NOMO-1 treated with dmso at 0.1 percent for 144 hours (cell line): ENCODE results near the gene MVB12A.
A peak's percentile ranks its signal among the peaks of the same experiment; 100 is the strongest.

Experiments
- DNase-seq: peaks from one replicate; lab custom pipeline; 2025; ENCODE audit not compliant: unreplicated experiment; lab: John Stamatoyannopoulos, UW

The MVB12A gene

DNA sequence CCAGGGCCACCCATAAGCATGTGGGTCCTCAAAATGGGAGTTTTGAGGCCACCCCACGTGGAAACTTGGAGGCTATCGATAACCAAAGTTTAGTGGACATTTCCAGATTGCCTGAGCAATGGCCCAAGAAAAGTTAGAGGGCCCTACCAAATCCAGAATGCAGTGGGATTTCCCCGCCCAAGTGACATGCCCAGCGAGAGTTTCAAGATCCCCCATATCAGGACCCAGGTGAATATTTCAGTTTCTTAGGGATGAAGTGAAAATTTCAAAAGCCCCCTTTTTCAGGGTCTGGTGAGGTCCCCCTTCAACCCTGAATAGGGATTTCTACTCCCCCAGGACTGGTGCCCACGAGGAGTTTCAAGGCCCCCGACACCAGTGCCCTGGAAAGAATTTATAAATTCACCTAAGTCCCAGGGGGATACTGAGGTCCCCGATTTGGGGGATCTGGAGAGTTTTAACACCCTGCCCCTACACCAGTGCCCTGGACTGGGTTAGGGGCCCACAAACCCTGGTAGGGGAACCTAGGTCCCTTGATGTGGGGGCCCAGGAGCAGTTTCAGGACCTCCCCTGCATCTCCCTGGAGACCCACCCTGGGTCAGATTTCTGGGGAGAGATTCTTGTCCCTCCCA, 15.1 kb upstream of the MVB12A start:
- no peak for DNase-seq

DNA sequence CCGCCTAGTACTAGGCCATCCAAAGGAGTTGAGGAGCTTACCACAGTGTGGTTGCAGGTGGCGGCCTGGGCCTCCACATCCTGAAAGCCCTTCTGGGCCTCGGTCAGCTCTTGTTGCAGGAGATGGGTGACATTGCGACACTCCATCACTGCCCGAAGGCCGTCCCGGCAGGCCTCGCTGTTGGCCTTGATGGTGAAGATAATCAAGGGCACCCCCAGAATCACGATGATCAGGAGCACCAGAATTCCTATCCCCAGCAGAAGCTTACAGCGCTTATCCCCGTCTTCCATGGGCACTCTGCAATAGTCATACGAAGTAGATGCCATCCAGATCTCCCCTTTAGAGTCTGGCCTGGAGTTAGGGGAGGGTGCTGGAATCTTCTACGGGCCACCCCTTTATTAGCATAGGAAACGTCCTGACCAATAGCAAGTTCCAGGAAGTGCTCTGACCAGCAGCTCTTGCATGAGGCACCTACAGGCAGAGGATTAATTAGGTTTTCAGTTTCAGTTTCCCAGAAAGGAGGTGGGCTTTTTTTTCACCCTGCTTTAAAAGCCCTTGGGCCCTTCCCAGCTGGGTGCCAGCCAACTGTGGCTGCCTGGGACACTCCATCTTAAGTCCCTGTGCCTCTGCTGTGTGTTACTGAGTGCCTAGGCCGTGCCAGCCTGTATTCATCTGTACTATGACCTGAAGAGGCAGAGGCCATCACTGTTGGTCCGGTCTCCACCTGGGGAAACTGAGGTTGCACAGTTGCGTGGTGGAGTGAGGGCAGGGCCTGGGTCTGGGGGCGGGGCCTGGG, 14.4 kb upstream of the MVB12A start, which contains the start of gene BST2:
Gene BST2, minus strand, starts transcription at position 381 of the 796 bp plus-strand sequence. Its CDS starts 55 bp downstream, at position 326.
- DNase-seq, result peak; percentile 91

DNA sequence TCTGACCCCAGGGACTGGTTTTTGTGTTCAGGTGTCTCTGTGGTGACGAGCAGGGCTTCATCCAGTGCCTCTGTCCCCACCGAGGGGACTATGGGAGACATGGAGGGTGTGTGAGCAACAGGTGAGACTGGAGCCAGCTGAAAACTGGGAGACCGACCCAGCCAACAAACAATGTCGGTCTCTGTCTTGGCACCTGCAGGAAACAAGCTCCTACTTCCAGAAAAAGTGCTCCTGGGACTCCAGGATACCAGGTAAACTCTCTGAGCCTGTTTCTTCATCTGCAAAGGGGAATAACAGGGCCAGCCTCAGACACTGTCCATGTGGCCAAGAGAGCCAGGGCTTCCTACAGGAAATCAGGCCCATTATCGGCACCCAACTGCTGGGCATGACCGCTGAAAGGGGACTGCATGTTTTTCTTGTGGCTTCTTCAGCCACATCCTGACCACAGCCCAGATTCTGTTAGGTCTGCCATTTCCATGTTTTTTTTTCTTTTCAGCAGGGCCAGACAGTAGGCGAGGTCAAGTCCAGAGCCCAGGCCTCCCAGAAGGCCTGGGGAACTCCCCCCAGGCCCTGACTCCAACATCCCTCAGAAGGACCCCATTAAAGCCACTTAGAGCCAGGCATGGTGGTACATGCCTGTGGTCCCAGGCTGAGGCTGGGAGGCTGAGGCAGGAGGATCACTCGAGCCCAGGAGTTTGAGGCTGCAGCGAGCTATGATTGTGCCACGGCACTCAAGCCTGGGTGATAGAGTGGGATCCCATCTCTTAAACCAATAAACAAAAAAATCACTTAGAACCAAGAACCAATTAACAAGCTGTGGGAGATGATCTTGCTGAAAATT, 13.6 kb upstream of the MVB12A start:
- DNase-seq, result no peak

DNA sequence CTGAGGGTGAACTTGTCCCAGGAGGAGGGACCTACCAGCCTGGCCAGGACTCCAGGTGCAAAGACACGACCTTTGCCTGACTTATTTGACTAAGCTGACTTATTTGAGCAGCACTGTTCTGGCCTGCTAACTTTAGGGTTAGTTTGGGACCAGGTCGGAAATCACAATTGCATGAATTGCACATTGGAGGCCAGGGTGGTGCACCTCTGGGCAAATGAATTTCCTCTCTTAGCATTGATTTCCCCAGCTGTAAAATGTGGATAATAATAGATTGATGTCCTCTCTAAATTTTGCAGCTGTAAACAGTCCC, 13.0 kb upstream of the MVB12A start:
- no peak for DNase-seq

DNA sequence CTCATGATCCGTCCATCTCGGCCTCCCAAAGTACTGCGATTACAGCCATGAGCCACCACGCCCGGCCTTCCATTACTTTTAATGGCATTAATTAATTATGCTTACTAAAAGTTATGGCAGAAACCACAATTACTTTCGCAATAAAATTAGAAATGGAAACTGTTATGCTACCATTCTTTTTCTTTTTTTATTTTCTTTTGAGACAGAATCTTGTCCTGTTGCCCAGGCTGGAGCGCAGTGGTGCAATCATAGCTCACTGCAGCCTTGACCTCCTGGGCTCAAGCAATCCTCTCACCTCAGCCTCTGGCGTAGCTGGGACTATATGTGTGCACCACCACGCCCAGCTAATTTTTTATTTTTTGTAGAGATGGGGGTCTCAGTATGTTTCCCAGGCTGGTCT, 9.9 kb upstream of the MVB12A start:
- no peak for DNase-seq

DNA sequence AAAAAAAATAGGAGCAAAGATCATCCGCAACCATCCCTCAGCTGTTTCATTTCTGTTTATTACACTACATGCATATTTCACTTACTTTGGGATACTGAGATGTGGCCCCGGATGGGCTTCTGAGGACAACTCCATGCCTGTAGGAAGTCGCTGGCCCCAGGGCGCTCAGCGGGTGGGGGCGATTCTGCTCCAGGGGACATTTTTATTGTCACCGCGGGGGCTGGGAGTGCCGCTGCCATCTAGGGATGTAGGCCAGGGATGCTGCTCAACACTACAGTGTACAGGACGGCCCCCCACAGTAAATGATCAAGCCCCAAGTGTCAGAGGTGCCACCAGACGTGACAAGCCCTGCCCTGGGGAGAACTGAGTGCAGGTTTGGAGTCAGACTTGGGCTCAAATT, 8.0 kb upstream of the MVB12A start:
- no peak for DNase-seq

DNA sequence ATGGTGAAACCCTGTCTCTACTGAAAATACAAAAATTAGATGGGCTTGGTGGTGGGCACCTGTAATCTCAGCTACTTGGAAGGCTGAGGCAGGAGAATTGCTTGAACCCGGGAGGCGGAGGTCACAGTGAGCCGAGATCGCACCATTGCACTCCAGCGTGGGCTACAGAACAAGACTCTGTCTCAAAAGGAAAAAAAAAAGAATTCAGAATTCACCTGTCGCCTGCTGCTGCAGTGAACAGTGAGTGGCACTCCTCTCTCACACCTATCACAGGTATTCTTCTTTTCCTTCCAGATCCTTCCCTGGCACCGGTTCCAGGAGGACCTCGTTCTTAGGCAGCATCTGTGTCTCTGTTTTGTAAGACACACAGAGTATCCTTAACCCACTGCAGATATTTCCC, 5.8 kb upstream of the MVB12A start:
- DNase-seq, result no peak

DNA sequence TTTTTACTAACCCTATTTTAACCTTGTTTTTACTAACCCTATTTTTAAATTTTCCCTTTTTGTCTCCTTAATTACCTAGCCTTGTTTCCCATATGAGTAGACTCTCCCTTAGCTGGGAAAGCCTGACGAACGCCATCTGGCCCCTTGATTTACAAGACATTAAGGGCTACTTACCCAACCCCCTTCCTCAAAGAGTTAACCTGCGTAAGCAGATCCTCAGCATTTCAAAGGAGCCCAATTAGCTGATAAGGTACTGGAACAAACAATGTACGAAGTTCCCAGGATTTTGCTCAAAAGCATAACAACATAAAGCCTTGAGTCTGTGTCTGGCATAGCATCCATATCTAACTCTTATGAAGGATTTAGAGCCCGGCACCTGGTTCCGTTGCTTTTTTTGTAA, 4.7 kb upstream of the MVB12A start:
- no peak for DNase-seq

DNA sequence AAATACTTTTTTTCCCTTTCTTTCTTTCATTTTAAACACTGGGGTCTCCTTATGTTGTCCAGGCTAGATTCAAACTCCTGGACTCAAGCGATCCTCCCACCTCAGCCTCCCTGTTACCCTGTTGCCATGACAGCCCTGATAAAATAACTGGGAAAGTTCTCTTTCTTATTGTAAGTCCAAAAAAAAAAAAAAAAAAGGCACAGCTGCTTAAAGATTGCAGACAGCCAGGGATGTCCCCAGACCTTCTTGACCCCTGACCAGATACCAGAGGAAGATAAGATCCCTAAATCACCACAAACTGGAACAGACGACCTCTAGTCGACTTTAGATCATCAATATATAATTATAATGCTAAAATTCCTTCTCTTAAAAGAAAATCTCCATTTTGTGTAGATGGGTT, 1.1 kb upstream of the MVB12A start:
- DNase-seq, result no peak

DNA sequence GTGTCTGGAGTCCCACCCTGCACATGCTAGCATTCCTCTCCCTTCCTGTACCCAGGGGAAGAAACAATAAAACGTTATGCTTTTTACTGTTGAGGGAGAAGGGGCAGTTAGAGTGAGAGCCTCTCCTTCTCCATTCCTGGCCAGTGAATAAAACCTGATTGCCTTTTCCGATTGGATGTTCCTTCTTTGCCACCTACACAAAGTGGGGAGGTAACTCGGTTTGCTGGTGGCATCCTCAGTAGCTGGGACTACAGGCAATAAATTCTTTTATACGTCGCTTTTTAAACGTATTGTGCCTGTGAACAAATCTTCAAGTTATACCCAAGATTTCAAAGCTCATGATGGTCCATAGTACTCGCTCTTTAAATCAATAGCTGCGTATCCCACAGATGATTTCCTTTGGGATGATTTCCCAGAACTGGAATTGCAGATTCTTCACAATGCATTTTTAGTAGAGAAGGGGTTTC, 660 bp upstream of the MVB12A start:
- DNase-seq, result no peak

DNA sequence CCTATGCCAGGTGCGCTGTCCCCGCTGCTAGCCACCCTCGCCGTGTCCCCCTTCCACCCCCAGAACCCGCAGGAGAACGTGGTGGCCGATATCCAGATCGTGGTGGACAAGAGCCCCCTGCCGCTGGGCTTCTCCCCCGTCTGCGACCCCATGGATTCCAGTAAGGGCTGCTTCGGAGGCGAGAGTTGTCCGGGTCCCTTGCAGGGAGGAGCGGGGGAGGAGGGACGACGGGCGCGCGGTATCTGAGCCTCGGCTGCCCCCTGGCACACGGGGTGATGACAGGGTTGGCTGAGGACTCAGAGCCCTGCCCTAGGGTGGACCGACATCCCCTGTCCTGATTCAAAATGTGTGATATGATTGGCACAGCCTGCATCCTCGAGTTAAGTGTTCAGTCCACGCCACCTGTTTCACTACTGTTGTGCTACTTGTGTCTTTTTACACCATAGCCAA, 653 bp downstream of the MVB12A start:
- no peak for DNase-seq

DNA sequence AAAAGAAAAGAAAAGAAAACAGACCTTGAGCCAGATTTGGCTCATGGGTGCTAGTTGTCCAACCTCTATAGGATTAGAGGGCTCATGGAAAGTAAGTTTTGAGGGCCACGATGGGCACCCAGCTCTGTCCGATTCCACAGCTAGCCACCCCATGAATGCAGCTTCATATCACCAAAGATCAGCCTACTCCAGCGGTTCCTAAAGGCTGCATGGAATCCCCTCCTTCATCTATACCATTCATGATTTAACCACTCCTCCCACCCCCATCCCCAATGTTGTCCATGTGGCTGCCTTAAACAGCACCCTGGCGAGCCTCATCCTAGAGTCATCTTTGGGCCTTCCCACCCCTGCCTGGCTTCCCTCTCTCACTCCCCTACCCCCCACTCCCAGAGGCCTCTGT, 2.1 kb downstream of the MVB12A start:
- DNase-seq, result no peak

DNA sequence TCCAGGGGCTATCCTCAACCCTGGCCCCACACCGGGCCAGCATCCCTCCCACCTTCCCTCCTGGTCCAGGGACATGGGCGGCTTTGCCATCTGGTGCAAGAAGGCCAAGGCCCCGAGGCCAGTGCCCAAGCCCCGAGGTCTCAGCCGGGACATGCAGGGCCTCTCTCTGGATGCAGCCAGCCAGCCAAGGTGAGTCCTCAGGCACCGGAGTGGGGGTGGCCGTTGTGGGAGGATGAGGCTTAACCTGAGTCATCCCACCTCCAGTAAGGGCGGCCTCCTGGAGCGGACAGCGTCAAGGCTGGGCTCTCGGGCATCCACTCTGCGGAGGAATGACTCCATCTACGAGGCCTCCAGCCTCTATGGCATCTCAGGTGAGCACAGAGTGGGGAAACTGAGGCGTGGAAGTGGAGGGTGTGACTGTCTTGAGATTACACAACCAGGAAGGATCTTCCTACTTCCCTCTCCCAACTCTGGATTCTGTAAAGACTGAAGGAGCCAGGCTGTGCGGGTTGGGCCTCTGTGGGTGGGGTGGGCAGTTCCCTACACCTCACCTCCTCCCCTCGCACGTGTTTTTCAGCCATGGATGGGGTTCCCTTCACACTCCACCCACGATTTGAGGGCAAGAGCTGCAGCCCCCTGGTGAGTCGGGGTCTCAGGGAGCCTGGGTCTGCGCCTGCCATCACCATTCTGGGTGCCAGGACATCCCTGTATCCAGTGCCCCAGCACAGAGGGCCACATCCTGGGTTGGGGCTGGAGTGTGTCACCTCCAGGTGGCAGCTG, 3.8 kb downstream of the MVB12A start:
- no peak for DNase-seq

DNA sequence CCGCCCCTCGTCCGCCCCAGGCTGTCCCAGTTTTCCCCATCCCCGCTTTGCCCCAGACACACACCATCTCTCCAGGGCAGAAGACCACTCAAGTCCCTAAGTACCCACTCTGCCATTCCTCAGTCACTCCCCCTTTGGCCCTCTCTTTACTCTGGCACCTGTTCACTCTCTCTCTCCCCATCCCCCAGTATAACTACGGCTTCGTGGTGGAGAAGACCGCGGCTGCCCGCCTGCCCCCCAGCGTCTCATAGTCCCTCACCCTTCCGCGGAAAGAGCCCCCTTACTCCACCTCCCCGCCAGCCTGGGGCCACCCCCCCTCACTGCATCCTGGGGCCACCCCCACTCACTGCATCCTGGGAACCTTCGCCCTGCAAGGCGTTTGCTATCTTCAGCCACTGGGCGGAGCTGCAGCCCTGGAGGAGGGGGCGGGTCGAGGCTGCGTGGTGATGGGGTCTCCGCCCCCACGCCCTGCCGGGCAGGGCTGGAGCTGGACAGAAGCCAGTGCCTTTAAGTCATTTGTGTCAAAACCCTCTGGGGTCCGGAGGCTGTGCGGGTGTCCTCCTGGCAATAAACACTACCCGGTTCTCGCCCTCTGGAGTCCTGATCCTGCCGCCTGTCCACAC, 5.0 kb downstream of the MVB12A start:
- DNase-seq, result no peak

DNA sequence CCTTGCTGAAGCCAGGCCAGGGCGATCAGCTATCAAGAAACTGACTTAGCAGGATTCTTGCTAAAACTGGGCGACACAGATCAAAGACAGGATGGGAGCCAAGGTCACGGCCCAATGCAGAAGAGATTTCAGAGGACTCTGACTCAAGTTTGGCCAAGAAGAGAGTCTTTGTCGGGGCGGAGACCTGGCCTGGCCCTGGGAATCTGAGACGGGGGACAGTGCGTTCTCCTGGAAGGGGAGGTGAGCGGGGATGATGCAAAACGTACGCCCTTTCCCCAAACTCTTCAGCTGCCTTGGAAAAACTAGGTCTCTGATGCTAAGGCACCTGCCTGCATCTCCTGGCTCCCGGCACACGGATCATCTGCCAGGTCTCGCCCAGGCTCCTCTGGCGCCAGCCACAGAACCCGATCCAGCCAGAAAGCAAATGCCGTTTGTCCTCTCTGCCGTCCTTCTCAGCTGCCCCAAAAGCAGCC, 9.8 kb downstream of the MVB12A start:
- no peak for DNase-seq

DNA sequence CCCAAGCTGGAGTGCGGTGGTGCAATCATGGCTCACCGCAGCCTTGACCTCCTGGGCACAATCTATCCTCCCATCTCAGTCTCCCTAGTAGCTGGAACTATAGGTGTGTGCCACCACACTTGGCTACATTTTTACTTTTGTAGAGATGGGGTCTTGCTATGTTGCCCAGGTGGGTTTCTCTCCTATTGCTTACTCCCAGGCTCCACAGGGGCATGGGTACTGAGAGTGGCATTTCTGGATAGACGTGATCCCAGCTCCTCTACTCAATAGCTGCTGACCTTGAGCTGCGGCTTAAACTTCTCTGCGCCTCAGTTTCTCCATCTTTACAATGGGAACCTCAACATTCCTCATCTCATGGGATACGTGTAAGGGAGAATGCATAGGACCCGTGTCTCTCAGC, 11.6 kb downstream of the MVB12A start:
- DNase-seq, result no peak

DNA sequence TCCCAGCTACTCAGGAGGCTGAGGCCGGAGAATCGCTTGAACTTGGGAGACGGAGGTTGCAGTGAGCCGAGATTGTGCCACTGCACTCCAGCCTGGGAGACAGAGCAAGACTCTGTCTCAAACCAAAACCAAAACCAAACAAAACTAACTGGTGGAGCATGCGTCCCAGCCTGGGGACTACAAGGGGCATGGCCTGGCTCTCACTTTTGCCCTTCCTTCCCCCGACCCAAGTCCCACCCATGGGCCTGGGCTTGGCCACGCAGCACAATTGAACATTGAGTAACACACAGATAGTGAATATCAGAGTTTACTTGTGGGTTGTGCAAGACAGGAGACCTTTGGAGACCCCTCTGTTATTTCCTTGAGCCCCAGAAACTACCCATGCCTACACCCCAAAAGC, 15.4 kb downstream of the MVB12A start:
- DNase-seq, result no peak

DNA sequence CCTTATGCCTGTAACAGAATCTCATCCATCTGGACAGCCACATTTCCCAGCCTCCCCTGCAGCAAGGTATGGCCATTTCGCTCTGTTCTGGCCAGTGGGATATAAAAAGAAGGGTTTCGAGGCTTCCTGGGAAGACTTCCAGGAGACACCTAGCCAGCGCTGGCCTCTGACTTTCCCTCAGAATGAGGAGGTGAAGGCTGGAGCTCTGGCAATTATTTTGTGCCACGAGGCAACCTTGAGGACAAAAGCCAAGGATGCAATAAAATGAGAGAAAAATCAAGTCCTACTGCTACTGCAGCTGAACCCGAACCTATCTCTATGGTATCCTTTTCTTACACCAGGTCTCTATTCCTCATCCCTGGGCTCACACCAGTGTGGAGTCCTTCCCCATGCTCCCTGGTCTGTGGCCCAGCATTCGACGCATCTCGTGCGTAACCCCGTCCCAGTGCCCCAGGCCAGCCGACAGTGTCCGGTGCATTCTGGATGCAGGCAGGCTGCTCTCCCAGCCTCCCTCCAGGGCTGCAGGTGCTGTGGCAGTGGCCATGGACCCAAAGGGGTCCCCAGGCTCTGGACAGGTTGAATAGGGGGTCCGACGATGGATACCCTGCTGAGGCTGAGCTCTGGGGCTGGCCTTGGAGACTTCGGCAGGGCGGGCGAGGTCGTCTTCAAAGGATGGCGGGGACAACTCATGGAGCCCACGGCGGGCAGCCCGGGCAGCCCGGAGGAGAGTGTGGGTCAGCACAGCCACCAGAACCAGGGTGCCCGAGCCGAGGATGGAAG, 16.4 kb downstream of the MVB12A start:
- DNase-seq, result no peak

DNA sequence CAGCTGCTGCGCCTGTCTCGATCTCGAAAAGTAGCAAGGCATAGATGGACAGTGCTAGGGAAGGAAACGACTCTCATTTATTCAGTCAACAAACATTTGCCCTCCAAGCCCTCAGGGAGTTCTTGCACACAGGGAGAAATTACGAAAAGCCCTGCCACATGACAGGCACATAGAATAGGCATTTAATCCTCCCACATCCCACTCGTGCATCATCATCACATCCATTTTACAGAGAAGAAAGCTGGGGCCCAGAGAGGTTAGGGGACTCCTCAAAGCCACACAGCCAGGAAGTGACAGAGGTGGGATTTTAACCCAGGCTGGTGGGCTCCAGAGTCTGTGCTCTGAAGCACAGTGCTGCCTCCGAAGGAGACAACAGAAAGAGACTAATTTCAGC, 17.0 kb downstream of the MVB12A start:
- DNase-seq, result no peak
